WERI-Rb-1 (cell line): ENCODE data around the gene RPN1.

Experiments used
- DNase-seq: peaks from one replicate; pipeline ENCODE4 v3.0.0-alpha.2; 2020
- H3K27ac ChIP-seq: fragments of 250-450 bp; sonication (Bioruptor Pico); 2 replicates; pipeline ENCODE4 v1.5.1; 2020; ENCODE audit warnings: mild to moderate bottlenecking, moderate library complexity
- H3K27me3 ChIP-seq: fragments of 250-450 bp; sonication (Bioruptor Pico); 2 replicates; pipeline ENCODE4 v1.5.1; 2021; ENCODE audit warnings: mild to moderate bottlenecking, low read depth, moderate library complexity; ENCODE audit not compliant: insufficient read depth, severe bottlenecking
- H3K36me3 ChIP-seq: fragments of 250-450 bp; sonication (Bioruptor Pico); 2 replicates; pipeline ENCODE4 v1.5.1; 2020; ENCODE audit warnings: mild to moderate bottlenecking, moderate library complexity
- H3K4me3 ChIP-seq: 2 replicates; pipeline ENCODE4 v1.5.1; 2011; ENCODE audit warnings: low read depth, mild to moderate bottlenecking, control low read depth, low read length
- H3K9me3 ChIP-seq: fragments of 250-450 bp; sonication (Bioruptor Pico); 2 replicates; pipeline ENCODE4 v1.5.1; 2021; ENCODE audit warnings: mild to moderate bottlenecking, moderate library complexity; ENCODE audit not compliant: severe bottlenecking
- CTCF ChIP-seq: IDR thresholded peaks from 2 replicates; pipeline ENCODE4 v1.5.1; 2011; ENCODE audit warnings: low read depth, mild to moderate bottlenecking, control low read depth, inconsistent platforms, low read length

RPN1 gene

GRCh38 chr3:128603811-128604775 is 46.5 kb downstream of the RPN1 start:
- no peaks in the 10 kb centered on the region for H3K9me3 ChIP-seq
- no peaks in the 10 kb centered on the region for H3K27me3 ChIP-seq
- no peak for DNase-seq
- no peak for TF ChIP-seq CTCF
- H3K4me3 ChIP-seq: no peak overlapping the region
- H3K27ac ChIP-seq: no peak overlapping the region
- no peaks in the 10 kb centered on the region for H3K36me3 ChIP-seq

- no peak overlapping the region for H3K27ac ChIP-seq
- TF ChIP-seq CTCF: no peak
These were observed 47.3 kb downstream of the RPN1 start for GRCh38 chr3:128603313-128603712.

GRCh38 chr3:128598884-128599664 is 51.5 kb downstream of the RPN1 start:
- H3K9me3 ChIP-seq: no peaks in the 10 kb centered on the region
- H3K27ac ChIP-seq: no peak overlapping the region
- no peak overlapping the region for H3K4me3 ChIP-seq
- no peaks in the 10 kb centered on the region for H3K36me3 ChIP-seq
- TF ChIP-seq CTCF: no peak
- H3K27me3 ChIP-seq: no peaks in the 10 kb centered on the region
- no peak for DNase-seq

More at GRCh38 chr3:128603313-128603712, 47.3 kb downstream of the RPN1 start:
- Histone ChIP-seq H3K4me3 (no peak overlapping the region), H3K36me3 (no peaks in the 10 kb centered on the region), H3K27me3 (no peaks in the 10 kb centered on the region), H3K9me3 (no peaks in the 10 kb centered on the region)
- no peak for DNase-seq

GRCh38 chr3:128597900-128598299 is 52.7 kb downstream of the RPN1 start:
- Histone ChIP-seq H3K4me3 (no peak overlapping the region), H3K27me3 (no peaks in the 10 kb centered on the region), H3K36me3 (no peaks in the 10 kb centered on the region), H3K27ac (no peak overlapping the region), H3K9me3 (no peaks in the 10 kb centered on the region)
- no peak for DNase-seq
- TF ChIP-seq CTCF: no peak

GRCh38 chr3:128592864-128593263 is 57.8 kb downstream of the RPN1 start:
- no peaks in the 10 kb centered on the region for H3K9me3 ChIP-seq
- H3K27ac ChIP-seq: no peak overlapping the region
- no peak for DNase-seq
- no peaks in the 10 kb centered on the region for H3K27me3 ChIP-seq
- TF ChIP-seq CTCF: no peak
- no peak overlapping the region for H3K4me3 ChIP-seq
- H3K36me3 ChIP-seq: no peaks in the 10 kb centered on the region
